ENCODE measurements around the gene CHAT.

Gene CHAT

DNA sequence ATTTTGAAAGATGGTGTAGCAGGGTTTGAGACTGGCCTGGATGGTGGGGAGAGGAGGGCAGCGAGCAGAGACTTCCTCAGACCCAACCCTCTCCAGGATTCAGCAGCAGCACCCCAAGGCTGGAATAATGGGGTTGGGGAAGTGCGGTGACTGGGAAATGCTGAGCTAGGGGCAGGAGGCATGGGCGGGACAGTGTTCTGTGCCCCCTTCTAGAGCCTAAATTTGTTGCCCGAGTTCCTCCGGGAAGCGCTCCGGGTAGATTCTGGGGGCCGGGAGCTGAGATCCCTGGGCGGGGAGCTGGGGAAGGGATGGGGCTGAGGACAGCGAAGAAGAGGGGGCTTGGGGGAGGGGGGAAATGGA, at the start of gene CHAT:
Gene CHAT (plus strand): TSS at position 156 of the 360 bp plus-strand sequence. CDS start 153 bp downstream, at position 309.
- in situ Hi-C loops (cut with MboI; ENCODE audit: low sequenced_read_pairs), result no loop called here

DNA sequence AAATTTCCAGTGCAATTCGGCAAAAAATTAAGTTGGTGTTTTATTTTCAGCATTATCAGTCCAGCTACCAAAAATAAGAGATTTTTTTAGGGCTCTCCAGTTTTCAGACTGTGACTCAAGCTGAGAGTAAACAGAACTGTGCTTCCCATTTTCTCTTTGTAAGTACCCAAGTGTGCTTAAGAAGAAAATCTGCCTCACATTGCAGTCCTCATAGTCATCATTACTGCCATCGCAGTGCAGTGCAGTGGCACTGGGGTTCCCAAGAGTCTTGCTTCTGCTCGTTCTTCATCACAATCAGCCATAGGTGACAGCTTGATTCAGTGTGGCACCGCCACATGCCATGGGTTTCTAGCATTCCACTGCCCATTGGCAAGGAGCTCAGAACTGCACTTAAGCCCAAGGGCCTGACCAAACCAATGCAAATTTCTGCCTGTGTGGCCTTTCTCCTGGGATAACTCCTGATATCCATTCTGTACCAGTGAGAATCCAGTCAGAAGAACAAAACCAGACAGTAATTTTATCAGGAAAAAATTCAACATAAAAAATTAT, 49.3 kb upstream of the CHAT start:
- in situ Hi-C loops (cut with MboI; ENCODE audit: low sequenced_read_pairs), result no loop called here

DNA sequence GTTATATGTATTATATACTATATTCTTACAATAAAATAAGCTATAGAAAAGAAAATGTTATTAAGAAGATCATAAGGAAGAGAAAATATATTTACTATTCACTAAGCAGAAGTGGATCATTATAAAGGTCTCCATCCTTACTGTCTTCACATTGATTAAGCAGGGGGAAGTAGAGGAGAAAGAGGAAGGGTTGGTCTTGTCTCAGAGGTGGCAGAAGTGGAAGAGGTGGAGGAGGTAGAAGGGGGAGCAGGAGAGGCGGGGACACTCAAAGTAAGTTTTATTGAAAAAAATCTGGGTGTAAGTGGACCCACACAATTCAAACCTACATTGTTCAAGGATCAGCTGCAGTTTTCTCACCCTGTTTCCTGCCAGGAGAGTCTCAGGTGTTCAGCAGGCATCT, 46.0 kb upstream of the CHAT start:
- in situ Hi-C loops (cut with MboI; ENCODE audit: low sequenced_read_pairs), result no loop called here

DNA sequence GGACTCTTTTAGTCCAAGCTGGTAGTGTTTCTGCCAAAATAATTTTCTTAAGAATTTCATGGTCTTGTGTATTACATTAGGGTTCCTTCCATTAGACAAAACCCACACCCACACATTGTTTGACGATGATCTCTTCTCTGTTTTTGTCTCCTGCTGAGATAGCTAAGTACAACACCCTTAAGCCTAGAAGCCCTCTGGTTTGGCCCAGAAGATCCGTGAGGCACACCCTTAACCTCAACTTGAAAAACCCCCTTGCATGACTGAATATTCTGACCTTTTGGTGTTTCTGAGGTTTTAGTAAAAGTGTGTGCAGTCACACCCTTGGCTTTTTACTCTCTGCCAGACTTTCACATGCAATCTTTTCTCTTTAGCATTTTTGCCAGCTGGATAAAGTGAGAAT, 45.6 kb upstream of the CHAT start:
- in situ Hi-C loops (cut with MboI; ENCODE audit: low sequenced_read_pairs), result no loop called here

DNA sequence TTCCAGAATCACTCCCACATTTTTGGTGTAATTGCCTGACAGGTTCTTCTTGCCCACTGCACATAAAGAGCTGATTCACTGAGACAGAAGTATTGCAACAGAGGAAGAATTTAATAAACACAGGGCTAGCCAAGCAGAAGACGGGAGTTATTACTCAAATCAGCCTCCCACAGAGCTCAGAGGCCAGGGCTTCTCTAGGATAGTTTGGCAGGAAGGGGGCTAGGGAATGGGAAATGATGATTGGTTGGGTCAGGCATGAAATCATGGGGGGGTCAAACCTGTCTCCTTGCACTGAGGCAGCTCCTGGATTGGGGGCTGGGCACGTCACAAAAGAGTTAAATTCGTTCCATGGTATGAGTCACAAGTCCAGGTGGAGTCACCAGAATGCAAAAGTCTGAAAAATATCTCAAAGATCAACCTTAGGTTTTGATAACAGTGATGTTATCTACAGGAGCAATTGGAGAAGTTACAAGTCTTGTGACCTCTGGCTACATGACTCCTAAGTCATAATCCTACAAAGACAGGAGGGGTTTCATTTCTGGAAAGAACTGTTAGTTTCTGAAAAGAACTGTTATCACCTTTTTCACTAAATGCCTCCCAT, 44.7 kb upstream of the CHAT start:
- in situ Hi-C loops (cut with MboI; ENCODE audit: low sequenced_read_pairs), result no loop called here

DNA sequence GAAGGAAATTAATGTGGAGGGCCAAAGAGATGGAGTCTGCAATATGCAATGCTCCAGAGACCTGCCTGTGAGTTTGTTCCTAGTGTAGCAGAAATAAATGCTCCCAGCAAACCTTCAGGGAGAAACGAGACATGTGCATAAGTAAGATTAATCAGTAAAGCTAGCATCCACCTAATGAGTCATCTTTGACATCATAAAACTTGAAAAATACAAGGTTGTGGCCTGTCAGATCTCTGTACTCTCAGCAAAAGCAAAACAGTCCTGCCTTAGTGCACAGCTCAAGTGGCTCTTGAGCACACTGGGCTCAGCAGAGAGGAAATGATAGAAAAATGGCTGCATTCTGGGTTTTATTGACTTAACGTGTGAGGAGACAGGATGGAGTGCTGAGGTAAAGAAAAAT, 42.4 kb upstream of the CHAT start:
- in situ Hi-C loops (cut with MboI; ENCODE audit: low sequenced_read_pairs), result no loop called here

DNA sequence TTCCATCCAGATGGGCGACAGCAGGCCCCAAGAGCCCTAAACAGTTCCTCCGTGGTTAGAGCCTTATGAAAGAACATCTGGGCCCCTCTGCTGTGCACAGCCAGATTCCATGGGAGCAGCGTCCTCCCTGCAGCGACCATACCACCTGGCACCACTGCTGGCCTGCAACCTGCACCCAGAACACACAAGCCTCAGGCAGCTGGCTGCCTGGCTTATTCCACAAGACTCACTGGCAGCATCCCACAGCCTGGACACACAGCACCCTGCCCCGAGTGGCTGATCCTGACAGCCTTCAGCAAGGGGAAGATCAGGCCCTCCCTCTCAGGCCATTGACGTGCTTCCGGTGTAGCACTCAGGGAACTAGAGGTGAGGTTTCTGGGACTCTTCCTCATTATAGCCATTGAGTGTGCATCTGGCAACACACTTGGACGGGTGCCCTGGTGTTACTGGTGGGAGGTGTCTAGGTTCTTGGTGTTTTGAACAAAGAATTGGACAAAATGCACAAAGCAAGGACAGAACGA, 41.2 kb upstream of the CHAT start:
- in situ Hi-C loops (cut with MboI; ENCODE audit: low sequenced_read_pairs), result no loop called here

DNA sequence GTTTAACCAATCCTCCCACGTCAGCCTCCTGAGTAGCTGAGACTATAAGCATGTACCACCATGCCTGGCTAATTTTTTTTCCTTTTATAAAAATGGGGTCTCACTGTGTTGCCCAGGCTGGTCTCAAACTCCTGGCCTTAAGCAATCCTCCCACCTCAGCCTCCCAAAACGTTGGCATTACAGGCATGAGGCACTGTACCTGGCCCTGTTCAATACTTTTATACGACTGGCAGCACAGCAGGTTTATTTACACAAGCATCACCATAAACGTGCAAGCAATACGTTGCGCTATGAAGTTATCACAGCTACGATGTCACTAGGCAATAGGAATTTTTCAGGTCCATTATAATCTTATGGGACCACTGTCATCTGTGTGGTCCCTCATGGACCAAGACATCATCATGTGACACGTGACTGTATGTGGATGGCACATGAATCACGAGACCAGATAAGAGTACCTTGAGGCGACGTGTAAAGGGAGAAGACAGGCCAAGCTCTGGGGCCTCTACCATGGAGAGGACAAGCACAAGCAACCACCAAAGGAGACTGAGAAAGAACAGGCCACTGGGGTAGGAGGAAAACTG, 38.3 kb upstream of the CHAT start:
- in situ Hi-C loops (cut with MboI; ENCODE audit: low sequenced_read_pairs), result loop anchor here (25.0 kb wide), 1 partner anchor 637 kb away; no protein-coding TSS in a partner anchor

DNA sequence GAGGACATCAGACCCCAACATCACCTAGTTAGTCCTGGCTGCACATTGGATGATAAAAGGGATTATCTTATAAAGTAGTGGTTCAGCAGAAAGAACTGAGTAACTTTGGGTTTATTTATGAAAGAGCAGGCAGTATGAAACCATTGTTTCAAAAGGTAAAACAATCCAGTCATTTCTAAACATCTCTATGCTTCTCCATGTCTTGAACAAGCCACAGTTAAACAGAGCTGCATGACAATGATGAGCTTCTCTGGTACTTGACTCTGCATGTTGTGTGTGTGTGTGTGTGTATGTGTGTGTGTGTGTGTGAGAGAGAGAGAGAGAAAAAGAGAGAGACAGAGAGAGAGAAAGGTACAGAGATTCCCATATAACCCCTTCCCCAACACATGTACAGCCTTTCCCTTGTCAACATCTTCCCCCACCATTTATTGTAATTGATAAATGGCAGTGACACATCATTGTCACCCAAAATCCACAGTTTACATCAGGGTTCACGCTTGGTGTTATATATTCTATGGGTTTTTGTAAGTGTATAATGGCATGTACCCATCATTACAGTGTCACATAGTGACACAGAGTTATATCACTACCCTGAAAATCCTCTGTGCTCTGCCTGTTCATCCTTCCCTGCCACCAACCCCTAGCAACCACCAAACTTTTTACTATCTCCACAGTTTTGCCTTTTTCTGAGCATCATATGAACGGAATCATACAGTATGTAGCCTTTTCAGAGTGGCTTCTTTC, 36.5 kb upstream of the CHAT start:
- in situ Hi-C loops (cut with MboI; ENCODE audit: low sequenced_read_pairs), result loop anchor here (25.0 kb wide), 1 partner anchor 635 kb away; no protein-coding TSS in a partner anchor

DNA sequence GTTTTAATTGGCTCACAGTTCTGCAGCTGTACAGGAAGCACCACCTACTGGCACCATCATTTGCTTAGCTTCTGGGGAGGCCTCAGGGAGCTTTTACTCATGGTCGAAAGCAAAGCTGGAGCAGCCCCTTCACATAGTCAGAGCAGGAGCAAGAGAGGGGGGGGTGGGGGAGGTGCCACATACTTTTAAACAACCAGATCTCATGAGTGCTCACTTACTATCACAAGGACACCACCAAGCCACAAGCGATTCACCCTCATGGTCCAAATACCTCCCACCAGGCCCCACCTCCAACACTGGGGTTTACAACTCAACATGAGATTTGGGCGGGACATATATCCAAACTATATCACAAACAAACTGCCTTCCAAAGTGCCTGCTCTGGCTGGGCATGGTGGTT, 35.4 kb upstream of the CHAT start:
- in situ Hi-C loops (cut with MboI; ENCODE audit: low sequenced_read_pairs), result loop anchor here (25.0 kb wide), 1 partner anchor 634 kb away; no protein-coding TSS in a partner anchor

DNA sequence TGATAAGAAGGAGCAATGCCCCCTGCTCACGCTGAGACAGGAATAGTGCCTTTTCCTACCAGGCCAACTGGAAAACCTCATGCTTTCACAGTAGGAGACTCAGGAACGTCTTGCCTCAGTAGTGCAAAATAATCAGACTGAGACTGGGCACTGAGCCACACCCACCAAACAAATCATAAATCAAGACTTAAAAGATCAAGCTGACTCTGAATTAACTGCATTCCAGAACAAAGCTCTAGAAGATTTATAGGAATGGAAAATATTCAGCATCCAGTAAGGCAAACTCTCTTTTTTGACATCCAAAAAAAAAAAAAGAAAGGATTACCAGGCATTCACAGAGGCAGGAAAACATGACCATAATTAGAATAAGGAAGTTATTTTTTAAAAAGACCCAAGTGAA, 34.2 kb upstream of the CHAT start:
- in situ Hi-C loops (cut with MboI; ENCODE audit: low sequenced_read_pairs), result loop anchor here (25.0 kb wide), 1 partner anchor 633 kb away; no protein-coding TSS in a partner anchor

DNA sequence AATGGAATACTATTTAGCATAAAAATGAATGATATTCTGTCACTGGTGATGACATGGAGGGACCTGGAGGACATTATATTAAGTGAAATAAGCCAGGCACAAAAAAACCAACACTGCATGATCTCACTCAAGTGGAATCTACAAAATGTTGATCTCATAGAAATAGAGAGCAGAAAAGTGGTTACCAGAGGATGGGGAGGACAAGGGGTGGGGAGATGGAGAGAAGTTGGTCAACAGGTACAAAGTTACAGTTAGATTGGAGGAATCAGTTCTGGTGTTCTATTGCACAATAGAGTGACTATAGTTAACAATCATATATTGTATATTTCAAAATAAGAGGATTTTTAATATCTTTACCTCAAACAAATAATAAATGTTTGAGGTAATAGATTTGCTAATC, 28.4 kb upstream of the CHAT start:
- in situ Hi-C loops (cut with MboI; ENCODE audit: low sequenced_read_pairs), result loop anchor here (25.0 kb wide), 1 partner anchor 627 kb away; no protein-coding TSS in a partner anchor

DNA sequence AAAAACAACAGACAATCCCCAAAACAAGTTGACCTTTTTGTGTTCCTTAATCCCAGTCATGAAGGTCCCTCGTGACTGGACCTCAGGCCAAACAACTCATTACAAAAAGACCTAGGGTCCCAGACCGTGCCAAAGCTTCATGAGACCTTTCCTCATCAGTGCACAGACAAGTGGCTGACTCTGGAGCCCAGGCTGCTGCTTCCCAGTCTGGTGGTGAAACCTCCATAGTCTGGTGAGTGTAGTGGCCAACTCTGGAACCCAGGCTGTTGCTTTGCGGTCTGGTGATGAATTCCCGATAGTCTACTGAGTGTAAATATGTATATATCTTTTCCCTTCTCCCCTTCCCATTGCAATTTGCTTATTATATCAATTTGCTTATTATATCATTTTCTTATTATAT, 25.9 kb upstream of the CHAT start:
- in situ Hi-C loops (cut with MboI; ENCODE audit: low sequenced_read_pairs), result loop anchor here (25.0 kb wide), 1 partner anchor 624 kb away; no protein-coding TSS in a partner anchor

DNA sequence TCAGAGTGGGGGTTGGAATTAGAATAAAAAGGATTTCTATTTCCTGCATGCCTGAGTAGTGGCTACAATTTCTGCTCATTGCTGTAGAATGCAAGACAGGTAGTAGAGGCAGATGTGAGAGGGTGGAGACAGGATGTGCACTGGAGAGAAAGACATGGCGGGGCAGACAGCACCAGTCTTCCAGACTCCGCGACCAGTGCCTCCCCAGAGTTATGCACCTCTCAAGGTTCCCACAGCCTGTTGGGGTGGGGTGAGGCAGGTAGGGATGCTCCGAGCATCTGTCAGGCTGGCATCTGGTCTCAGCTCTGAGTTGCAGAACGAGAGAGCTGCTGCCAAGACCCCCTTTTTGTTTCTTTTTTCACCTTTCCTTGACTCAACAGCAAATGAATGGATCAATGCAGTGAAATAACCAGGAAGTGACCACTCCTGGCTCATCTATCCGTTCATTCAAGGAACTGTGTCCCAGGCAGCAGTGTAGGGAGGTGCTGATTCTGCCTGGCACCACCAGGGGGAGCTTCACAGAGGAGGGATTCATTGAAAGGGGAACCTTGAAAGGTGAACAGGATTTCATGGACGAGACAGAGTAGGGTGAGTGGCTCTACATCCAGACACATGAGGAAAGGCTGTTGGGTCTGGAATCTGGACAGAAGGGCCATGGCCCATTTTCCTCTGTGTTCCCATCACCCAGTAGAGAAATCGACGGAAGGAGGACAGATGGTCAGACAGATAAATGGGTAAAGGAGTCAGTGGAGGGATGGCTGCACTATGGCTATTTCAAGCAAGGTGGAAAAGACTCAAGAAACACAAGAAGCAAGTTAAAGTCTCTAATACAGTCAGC, 20.9 kb upstream of the CHAT start:
- in situ Hi-C loops (cut with MboI; ENCODE audit: low sequenced_read_pairs), result loop anchor here (25.0 kb wide), 1 partner anchor 619 kb away; no protein-coding TSS in a partner anchor

DNA sequence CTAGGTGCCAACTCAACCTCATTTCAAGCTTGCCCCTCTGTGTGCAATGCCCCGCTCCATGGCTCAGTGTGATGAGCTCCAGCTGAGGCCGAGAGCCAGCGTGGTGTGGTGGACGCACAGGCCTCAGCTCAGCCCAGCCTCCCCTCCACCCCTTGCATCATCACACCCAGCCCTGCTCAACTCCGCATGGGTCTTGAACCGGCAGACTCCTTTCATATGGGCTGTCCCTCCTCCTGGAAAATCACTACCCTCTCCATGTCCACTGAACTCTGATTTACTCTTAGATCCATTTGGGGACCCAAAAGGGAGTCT, 20.3 kb upstream of the CHAT start:
- in situ Hi-C loops (cut with MboI; ENCODE audit: low sequenced_read_pairs), result loop anchor here (25.0 kb wide), 1 partner anchor 619 kb away; no protein-coding TSS in a partner anchor

DNA sequence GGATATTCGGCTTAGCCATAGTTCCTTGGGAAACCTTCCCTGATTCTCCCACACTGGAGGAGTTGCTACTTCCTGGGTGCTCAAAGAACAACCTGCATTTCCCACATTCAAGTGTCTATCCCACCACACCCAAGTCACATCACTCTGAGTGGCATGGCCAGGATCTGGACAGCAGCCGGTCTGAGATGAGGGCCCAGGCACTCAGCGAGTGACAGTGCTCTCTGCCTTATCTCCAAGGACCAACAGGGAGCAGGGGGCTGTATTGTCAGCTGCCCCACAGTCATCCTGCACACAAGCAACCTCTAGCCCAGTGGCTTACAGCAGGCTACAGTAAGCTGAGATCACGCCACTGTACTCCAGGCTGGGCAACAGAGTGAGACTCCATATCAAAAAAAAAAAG, 19.8 kb upstream of the CHAT start:
- in situ Hi-C loops (cut with MboI; ENCODE audit: low sequenced_read_pairs), result loop anchor here (25.0 kb wide), 1 partner anchor 618 kb away; no protein-coding TSS in a partner anchor

DNA sequence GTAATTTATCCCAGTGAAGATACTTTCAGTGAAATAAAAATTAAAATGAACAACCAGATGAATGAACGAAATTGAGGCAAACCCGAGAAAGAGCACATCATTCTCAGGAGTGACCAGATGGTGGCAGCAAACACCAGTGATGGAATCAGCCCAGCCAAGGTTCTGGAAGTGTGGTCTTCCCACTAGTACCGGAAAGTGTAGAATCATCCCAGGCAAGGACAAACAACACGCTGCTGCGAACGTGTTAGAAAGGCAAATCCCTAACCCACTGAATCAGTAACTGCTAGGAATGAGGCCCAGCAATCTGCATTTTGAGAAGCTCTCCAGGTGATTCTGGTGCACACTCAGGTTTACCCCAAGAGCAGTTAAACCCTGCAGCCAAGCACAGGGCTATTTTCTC, 19.2 kb upstream of the CHAT start:
- in situ Hi-C loops (cut with MboI; ENCODE audit: low sequenced_read_pairs), result loop anchor here (25.0 kb wide), 1 partner anchor 618 kb away; no protein-coding TSS in a partner anchor

DNA sequence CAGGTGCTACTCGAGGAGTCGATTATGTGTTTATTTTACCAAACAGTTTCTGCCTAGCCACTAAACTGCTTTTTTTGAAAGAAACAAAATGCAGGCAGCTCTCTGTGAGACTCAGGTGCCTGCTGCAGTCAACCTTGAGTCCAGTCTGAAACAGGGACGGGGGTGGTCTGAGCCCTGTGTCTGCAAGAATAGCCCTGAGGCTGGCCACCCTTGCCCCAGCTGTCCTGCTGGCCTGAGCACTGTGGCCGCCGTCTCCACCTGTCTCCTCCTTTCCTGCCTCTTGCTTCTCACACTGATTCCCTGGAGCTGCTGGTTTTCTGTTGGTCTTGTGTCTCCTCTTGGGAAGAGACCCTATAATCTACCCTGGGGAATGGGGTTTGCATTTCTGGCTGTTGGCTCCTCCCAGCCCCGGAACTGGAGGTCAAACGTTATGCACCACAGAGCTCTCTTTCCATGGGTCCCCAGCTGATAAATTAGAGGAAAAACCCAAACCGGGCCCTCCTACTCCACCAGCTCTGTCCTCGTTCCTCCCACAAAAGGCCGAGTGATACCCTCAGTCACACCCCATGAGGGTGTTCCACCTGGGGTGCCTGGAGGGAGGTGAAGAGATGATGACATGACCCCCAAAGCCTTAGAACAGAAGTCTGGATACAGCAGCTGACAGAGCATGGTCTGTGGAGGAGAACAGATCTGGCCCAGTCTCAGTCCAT, 18.7 kb upstream of the CHAT start:
- in situ Hi-C loops (cut with MboI; ENCODE audit: low sequenced_read_pairs), result loop anchor here (25.0 kb wide), 1 partner anchor 617 kb away; no protein-coding TSS in a partner anchor

DNA sequence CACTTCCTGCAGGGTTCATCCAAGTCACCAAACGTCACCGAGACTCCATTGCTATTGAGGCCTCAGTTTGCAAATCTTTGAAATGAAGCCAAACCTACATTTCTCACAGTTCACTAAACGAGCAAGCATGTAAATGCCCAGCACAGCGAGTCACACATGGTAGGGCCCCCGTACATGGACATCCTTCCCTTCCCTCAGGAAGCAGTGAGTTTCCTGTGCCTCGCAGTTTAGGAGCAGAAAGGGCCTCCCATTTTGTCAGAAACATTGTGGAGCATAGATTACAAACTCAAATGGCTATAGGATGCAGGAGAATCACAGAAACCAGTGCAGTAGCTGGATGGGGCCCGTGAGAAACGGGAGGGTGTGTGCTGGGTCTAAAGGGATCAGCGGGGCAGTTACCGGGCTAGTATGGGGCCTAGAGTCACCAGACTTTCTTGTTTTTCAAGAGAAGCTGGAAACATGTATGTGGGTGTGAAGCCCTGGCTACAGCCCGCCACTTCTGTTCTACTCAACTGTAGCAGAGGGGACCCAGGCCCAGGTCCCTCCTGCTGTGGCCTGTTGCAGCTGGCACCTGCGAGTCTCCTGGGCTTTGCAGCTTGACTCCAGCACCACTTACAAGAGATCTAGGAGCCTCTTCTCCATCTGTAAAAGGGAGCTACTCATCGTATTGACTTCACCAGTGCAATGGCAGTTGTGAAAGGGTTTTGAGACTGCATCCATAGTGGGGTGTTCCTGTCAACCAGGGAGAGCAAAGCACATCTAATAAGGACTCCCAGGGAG, 17.9 kb upstream of the CHAT start:
- in situ Hi-C loops (cut with MboI; ENCODE audit: low sequenced_read_pairs), result loop anchor here (25.0 kb wide), 1 partner anchor 616 kb away; no protein-coding TSS in a partner anchor
